Spleen (tissue), 11 donors: ENCODE data around the gene PTER. TPM values are rescaled to one million over a fixed set of nuclear protein-coding genes. Genes with fewer than 3 reads are reported as not detected.

Experiments used
- DNase-seq: peaks from one replicate; pipeline ENCODE4 v3.0.0-alpha.2; 2020
- H3K27ac ChIP-seq, 8 donors: fragments of 200-600 bp; sonication (generic) in 7 of 8; 1 replicate in 4 of 8; 2 replicates in 4 of 8; pipeline versions ENCODE4 v1.5.0 to v1.8.0; 2016 to 2021; ENCODE audit warnings: inconsistent platforms in 4 of 8, mild to moderate bottlenecking in 4 of 8, moderate library complexity in 1 of 8
- H3K27me3 ChIP-seq, 7 donors: fragments of 200-600 bp; sonication (generic) in 6 of 7; replicated peaks in 1 of 7; 1 replicate in 4 of 7; 2 replicates in 3 of 7; pipeline versions ENCODE4 v1.5.0 to v1.8.0; 2016 to 2021; ENCODE audit warnings: inconsistent platforms in 3 of 7, mild to moderate bottlenecking in 1 of 7
- H3K36me3 ChIP-seq, 6 donors: fragments of 200-600 bp; sonication (generic) in 5 of 6; 1 replicate in 4 of 6; 2 replicates in 2 of 6; pipeline versions ENCODE4 v1.5.0 to v1.8.0; 2016 to 2021; ENCODE audit warnings: inconsistent platforms in 2 of 6
- H3K4me1 ChIP-seq, 6 donors: fragments of 200-600 bp; sonication (generic) in 5 of 6; 1 replicate in 3 of 6; 2 replicates in 3 of 6; pipeline versions ENCODE4 v1.5.0 to v1.8.0; 2016 to 2021; ENCODE audit warnings: inconsistent platforms in 3 of 6
- H3K4me3 ChIP-seq, 8 donors: fragments of 200-600 bp; sonication (generic) in 7 of 8; 1 replicate in 4 of 8; 2 replicates in 4 of 8; pipeline versions ENCODE4 v1.5.0 to v1.8.0; 2016 to 2021; ENCODE audit warnings: inconsistent platforms in 4 of 8, mild to moderate bottlenecking in 4 of 8, moderate library complexity in 2 of 8
- H3K9me3 ChIP-seq, 8 donors: fragments of 200-600 bp; sonication (generic) in 7 of 8; 1 replicate in 4 of 8; 2 replicates in 4 of 8; pipeline versions ENCODE4 v1.5.0 to v1.8.0; 2016 to 2021; ENCODE audit warnings: inconsistent platforms in 4 of 8
- CTCF ChIP-seq, 11 experiments: fragments of 200-600 bp in 7 of 11; fragments of 450-650 bp in 4 of 11; sonication (generic) in 4 of 11; IDR thresholded peaks in 8 of 11; conservative IDR thresholded peaks in 3 of 11; 1 replicate in 7 of 11; 2 replicates in 4 of 11; pipeline versions ENCODE4 v1.4.0 to v1.8.0; 2016 to 2021; ENCODE audit warnings: antibody characterized with exemption in 11 of 11, inconsistent platforms in 4 of 11, mild to moderate bottlenecking in 1 of 11
- POLR2A ChIP-seq, 3 donors: fragments of 450-650 bp; IDR thresholded peaks; one replicate each; pipeline ENCODE4 v1.5.1; 2017; ENCODE audit warnings: antibody characterized with exemption in 3 of 3, mild to moderate bottlenecking in 1 of 3
- POLR2AphosphoS5 ChIP-seq, 3 donors: sonication (generic); formaldehyde crosslinking; IDR thresholded peaks; one replicate each; pipeline ENCODE4 v1.5.1; 2017; ENCODE audit warnings: antibody characterized with exemption in 3 of 3
- WGBS, 5 donors: extraction: QIAGEN DNeasy Blood & Tissue Kit in 3 of 5; methylation state at CpG; one replicate each; pipeline versions ENCODE4 v1.1.5 to v1.1.7; 2013 to 2018; 5-methylcytosine and 5-hydroxymethylcytosine counted together
- intact Hi-C: fragments of 100-400 bp; cut with DNase I; formaldehyde crosslinking; loops from one replicate; pipeline ENCODE4 v1.15.0; 2023; ENCODE audit warnings: low total_unique reads
- polyA plus RNA-seq, 3 donors: library from polyadenylated mRNA; stranded (reverse); fragments of 200-250 nt; gene quantifications; one replicate each; pipeline ENCODE4 v1.2.1, GENCODE V29; 2013
- total RNA-seq, 7 donors: library from RNA; depleted of rRNA in 3 of 7; stranded (reverse); fragments of >200 nt in 3 of 7; fragmentation: NEBNext Ultra II Directional in 4 of 7; extraction: Animal tissue kit (Norgen Biotek cat#: 25700) in 4 of 7; gene quantifications; one replicate each; pipeline versions ENCODE4 v1.1.0 to v1.2.1, GENCODE V29; 2016 to 2021
- donor health status: healthy with polysubstance abuse.
- donor health status: DM: no; HTN: no; CAD: no; lungs with moderate emphysema.
- donor health status: DM: no; HTN: no; CAD: no.
- donor health status: Bipolar disorder and iron deficiency.
- donor health status: healthy.
- donor health status: DM: no; HTN: no; CAD: no.
- donor health status: DM: yes; HTN: yes; CAD: no.

The PTER gene
- total and polyA plus RNA-seq, 10 donors: 5.2 to 29.3 (median 19.1) TPM

- WGBS, 5 donors: 81 to 91% (median 88%) methylated on average over 6 of the region's 6 CpGs
- Histone ChIP-seq H3K36me3 (peaks cover 0 to 12% (median 0%) of the 10 kb centered on the region in 6 donors), H3K4me3 (no peak overlapping the region), H3K27ac (no peak overlapping the region), H3K27me3 (no peaks in the 10 kb centered on the region), H3K4me1 (peaks cover 0 to 6% (median 0%) of the 10 kb centered on the region in 6 donors), H3K9me3 (no peaks in the 10 kb centered on the region)
- TF ChIP-seq POLR2AphosphoS5 (IDR thresholded peaks at IDR 0.05): no peak
- TF ChIP-seq POLR2A (IDR thresholded peaks at IDR 0.05): no peak
- no peak for TF ChIP-seq CTCF (IDR thresholded peaks at IDR 0.05 in 8 of 11, conservative IDR thresholded peaks at IDR 0.05 in 3 of 11)
- intact Hi-C loops: no loop called here
- no peak for DNase-seq
Measured at GRCh38 chr10:16458166-16458955, 21.6 kb downstream of the PTER start.

GRCh38 chr10:16459423-16459939 lies 22.7 kb downstream of the PTER start:
- Histone ChIP-seq H3K9me3 (no peaks in the 10 kb centered on the region), H3K4me1 (peaks cover 0 to 6% (median 0%) of the 10 kb centered on the region in 6 donors), H3K27me3 (no peaks in the 10 kb centered on the region), H3K27ac (no peak overlapping the region), H3K36me3 (peaks cover 0 to 20% (median 0%) of the 10 kb centered on the region in 6 donors), H3K4me3 (no peak overlapping the region)
- DNase-seq: no peak
- WGBS, 5 donors: 88 to 98% (median 96%) methylated on average over 7 of the region's 7 CpGs
- intact Hi-C loops: no loop called here
- TF ChIP-seq POLR2AphosphoS5 (IDR thresholded peaks at IDR 0.05) (no peak), POLR2A (IDR thresholded peaks at IDR 0.05) (no peak), CTCF (IDR thresholded peaks at IDR 0.05 in 8 of 11, conservative IDR thresholded peaks at IDR 0.05 in 3 of 11) (no peak)

GRCh38 chr10:16466001-16466400 lies 29.2 kb downstream of the PTER start:
- 93 to 100% (median 96%) methylated on average over 1 of the region's 1 CpG for WGBS, 5 donors
- no peak for DNase-seq
- H3K27ac ChIP-seq: no peak overlapping the region
- peaks cover 0 to 12% (median 2%) of the 10 kb centered on the region in 6 donors for H3K4me1 ChIP-seq
- intact Hi-C loops: no loop called here
- H3K27me3 ChIP-seq: no peaks in the 10 kb centered on the region
- TF ChIP-seq POLR2AphosphoS5 (IDR thresholded peaks at IDR 0.05) (no peak), POLR2A (IDR thresholded peaks at IDR 0.05) (no peak), CTCF (IDR thresholded peaks at IDR 0.05 in 8 of 11, conservative IDR thresholded peaks at IDR 0.05 in 3 of 11) (no peak)
- no peaks in the 10 kb centered on the region for H3K9me3 ChIP-seq
- peaks cover 0 to 25% (median 0%) of the 10 kb centered on the region in 6 donors for H3K36me3 ChIP-seq
- no peak overlapping the region for H3K4me3 ChIP-seq

DNA sequence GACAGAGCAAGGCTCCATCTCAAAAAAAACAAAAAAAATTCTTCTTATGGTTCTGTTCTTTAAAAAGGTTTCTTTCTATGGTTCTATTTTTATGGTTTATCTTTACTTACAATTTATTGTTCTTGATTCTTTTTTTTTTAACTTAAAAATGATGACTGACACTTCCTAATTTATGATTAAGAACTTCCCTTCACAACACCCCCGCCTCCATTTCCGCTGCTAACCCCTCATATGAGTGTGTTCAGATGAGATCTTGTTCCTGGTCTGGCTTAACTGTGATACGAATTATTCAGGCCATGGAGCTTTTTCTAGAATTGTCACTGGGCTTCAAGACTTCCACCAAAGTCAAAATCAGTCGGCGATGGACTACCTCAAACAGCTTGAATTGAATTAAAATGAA lies 33.9 kb downstream of the PTER start:
- Histone ChIP-seq H3K4me1 (peaks cover 0 to 15% (median 2%) of the 10 kb centered on the region in 6 donors), H3K9me3 (no peaks in the 10 kb centered on the region), H3K36me3 (peaks cover 0 to 12% (median 0%) of the 10 kb centered on the region in 6 donors), H3K27ac (peak overlapping the region in 2 of 8 donors; percentile 50 to 52), H3K4me3 (no peak overlapping the region), H3K27me3 (no peaks in the 10 kb centered on the region)
- no peak for DNase-seq
- 24 to 36% (median 35%) methylated on average over 5 of the region's 5 CpGs for WGBS, 5 donors
- intact Hi-C loops: no loop called here
- no peak for TF ChIP-seq POLR2A (IDR thresholded peaks at IDR 0.05)
- TF ChIP-seq POLR2AphosphoS5 (IDR thresholded peaks at IDR 0.05): no peak
